ENCODE measurements around the gene SARS2.

The SARS2 gene

DNA sequence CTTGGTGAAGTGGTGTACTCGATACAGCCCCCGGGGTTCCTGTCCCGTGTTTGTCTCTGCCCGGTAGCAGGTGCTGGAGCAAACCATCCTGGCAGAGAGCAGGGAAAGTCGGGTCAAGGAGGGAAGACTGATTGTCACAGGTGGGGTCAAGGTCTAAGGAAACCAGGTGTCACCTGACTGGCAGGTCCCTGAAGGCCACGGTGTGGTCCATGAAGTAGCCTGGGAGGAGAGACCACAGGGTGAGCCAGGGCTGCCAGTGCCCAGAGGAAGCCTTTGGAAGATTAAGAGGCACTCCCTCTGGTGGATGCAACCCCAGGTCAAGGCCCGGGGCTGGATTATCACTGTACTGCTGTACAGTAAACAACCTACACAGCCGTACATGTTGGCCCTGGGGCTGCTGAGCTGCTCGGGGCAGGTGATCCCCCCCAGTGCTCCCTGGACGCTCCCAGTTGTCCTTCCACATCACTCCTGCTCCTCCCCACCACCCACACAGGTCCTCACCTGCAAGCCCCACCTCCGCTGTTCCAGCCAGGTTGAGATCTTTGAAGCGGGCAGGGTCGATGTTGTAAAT is 12.6 kb downstream of the SARS2 start:
- DNase-seq (ENCODE audit: low spot score) = no peak

- no peak for DNase-seq (ENCODE audit: low spot score)
Measured at GRCh38 chr19:38917516-38917915, 13.0 kb downstream of the SARS2 start.

- DNase-seq (ENCODE audit: low spot score) = no peak
Measured at GRCh38 chr19:38915329-38916321, 14.9 kb downstream of the SARS2 start.

- DNase-seq (ENCODE audit: low spot score) = no peak
Measured at GRCh38 chr19:38913958-38914357, 16.6 kb downstream of the SARS2 start.

DNA sequence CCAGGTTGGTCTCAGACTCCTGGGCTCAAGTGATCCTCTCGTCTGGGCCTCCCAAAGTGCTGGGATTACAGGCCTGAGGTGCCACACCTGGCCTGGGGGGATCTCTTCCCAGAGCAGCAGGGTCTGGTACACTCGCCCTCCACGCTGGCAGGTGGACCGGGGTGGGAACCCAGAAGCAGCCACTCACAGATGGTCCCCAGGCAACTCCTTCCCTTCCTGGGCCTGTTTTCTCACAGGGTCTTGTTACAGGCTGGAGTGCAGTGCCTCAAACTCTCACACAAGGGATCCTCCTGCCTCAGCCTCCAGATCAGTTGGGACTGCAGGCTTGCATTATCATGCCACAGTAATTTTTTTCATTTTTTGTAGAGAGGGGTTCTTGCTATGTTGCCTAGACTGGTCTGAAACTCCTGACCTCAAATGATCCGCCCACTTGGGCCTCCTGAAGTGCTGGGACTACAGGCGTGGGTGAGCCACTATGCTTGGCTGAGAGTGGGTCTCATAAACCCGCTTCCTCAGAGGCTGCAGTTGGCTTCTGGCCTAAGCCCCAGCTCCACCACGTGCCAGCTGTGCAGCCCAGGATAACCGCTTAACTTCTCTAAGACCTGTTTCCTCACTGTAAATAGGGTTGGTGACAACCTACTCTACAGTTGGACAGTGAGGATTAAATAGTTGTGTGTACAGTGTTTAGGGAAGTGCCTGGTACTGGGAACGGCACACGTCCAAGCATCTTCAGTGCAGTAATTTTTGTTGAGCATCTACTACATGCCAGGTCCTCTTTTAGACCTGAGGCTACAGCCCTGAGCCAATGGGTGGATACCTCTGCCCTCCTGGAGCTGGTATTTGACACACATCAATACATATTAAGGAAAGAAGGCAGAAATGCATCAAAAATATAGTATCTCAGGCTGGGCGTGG is 17.7 kb downstream of the SARS2 start:
- DNase-seq (ENCODE audit: low spot score) = no peak

GRCh38 chr19:38911388-38912001 is 19.1 kb downstream of the SARS2 start:
- DNase-seq (ENCODE audit: low spot score) = no peak

GRCh38 chr19:38910488-38910887 is 20.1 kb downstream of the SARS2 start:
- no peak for DNase-seq (ENCODE audit: low spot score)

- DNase-seq (ENCODE audit: low spot score) = no peak
Measured at GRCh38 chr19:38908911-38909310, 21.7 kb downstream of the SARS2 start.

DNA sequence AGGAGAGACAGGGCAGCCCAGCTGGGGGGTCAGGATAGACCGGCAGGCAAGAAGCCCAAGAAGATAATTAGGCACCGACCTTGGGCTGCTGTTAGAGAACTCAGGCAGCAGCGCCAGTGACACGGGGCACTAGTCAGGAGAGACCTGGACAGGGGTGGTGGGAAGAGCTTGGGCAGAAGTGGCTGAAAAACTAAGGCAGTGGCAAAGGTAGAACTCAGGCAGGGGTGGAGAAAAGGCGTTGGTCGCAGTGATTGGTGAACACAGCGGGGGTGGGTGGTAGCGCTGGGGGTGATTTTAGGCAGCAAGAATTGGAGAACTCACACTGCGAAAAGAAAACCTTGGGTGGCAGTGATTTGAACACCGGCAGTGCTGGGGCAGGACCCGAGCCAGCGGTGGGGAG is 22.9 kb downstream of the SARS2 start:
- no peak for DNase-seq (ENCODE audit: low spot score)

DNA sequence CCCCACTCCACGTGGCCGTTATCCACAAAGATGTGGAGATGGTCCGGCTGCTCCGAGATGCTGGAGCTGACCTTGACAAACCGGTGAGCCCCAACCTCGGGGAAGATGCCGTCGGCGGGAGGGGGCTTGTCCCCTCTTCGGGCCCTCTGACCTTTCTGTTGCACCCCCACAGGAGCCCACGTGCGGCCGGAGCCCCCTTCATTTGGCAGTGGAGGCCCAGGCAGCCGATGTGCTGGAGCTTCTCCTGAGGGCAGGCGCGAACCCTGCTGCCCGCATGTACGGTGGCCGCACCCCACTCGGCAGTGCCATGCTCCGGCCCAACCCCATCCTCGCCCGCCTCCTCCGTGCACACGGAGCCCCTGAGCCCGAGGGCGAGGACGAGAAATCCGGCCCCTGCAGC is 23.3 kb downstream of the SARS2 start:
- DNase-seq (ENCODE audit: low spot score) = no peak

GRCh38 chr19:38905620-38906019 is 24.9 kb downstream of the SARS2 start:
- DNase-seq (ENCODE audit: low spot score) = no peak

DNA sequence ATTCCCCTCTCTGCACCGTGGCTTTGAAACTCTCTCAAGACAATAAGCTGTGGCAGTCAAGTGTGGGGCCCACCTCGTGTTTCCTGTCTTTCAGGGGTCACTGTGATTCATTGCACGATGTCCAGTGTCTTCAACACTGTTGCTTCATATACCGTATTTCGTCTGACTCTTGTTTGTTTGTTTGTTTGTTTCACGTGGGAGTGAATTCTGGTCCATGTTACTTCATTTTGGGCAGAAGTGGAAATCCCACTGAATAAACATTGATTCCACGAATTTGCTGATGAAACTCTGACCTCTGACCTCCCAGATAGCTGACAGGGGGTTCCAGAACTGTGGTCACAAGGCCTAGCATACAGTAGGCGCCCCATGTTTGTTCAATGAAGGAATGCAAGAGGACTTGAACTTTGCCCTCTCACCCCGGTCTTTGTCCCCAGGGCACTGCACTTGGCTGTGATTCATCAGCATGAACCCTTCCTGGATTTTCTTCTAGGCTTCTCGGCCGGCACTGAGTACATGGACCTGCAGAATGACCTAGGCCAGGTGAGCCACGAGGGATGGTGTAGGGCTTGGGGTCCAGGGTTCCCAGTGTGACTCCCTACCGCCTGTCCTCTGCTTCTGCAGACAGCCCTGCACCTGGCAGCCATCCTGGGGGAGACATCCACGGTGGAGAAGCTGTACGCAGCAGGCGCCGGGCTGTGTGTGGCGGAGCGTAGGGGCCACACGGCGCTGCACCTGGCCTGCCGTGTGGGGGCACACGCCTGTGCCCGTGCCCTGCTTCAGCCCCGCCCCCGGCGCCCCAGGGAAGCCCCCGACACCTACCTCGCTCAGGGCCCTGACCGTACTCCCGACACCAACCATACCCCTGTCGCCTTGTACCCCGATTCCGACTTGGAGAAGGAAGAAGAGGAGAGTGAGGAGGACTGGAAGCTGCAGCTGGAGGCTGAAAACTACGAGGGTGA is 25.7 kb downstream of the SARS2 start:
- no peak for DNase-seq (ENCODE audit: low spot score)

DNA sequence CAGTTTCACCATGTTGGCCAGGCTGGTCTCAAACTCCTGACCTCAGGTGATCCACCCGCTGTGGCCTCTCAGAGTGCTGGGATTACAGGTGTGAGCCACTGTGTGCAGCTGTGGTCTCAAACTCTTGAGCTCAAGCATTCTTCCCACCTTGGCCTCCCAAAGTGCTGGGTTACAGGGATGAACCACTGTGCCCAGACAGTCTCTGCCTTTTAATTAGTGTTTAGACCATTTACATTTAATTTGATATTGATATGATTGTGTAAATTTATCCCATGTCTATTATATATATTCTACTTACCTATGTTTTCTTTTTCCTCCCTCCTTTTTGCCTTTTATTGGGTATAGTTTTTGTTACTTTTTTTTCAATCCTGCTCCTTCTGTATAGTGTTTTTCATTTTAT is 28.9 kb downstream of the SARS2 start:
- DNase-seq (ENCODE audit: low spot score) = no peak

DNA sequence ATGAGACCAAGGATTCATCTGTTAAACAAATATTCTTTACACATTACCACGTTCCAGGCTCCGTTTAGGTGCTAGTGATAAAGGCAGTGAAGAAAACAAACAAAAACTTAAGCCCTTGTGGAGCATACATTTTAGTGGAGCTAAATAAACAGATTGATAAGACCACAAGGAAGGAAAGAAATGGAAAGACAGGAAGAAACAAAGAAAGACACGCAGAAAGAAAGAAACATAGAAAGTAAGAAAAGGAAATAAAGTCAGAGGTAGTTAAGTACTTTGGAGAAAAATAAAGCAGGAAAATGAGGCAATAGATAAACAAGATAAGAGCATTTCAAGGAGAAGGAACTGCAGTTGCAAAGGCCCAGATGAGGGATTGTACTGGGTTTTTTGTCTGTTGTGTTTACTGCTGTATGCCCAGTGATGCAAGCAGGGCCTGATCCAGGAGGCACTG is 29.8 kb downstream of the SARS2 start:
- no peak for DNase-seq (ENCODE audit: low spot score)

- no peak for DNase-seq (ENCODE audit: low spot score)
Measured at GRCh38 chr19:38900202-38900629, 30.3 kb downstream of the SARS2 start.

DNA sequence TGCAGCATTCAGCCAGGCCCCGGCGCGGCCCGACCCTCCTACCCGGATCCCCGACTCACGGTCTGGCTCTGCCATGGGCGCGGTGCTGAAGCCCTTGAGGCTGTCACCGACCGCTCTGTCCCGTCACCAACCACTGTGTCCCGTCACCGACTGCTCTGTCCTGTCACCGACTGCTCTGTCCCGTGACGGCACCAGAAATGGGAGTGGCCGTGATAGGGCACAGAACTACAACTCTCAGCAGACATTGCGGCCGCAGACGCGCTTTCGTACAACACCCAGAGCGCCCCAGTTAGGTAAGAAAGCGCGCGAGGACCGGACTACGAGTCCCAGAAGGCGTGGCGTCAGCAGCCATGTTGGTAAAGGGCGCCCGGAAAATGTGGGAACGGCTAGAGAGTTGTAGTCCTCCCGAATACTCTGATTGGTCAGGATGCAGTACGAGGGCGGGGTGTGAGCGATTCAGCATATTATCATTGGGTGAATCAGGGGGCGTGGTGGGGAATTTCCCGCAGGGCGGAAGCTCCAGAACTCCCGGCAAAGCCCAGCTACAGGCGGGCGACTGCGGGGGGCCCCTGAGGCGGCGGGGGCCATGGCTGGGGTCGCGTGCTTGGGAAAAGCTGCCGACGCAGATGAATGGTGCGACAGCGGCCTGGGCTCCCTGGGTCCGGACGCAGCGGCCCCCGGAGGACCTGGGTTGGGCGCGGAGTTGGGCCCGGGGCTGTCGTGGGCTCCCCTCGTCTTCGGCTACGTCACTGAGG is 30.9 kb downstream of the SARS2 start, which contains the start of the genes NFKBIB and SIRT2:
Gene NFKBIB, plus strand, starts transcription at position 523 of the 755 bp plus-strand sequence. Its CDS starts 64 bp downstream, at position 587.
Gene SIRT2, minus strand, starts transcription at position 172 of the 755 bp plus-strand sequence. Its CDS starts 97 bp downstream, at position 75.
- DNase-seq (ENCODE audit: low spot score) = peak; percentile 100

DNA sequence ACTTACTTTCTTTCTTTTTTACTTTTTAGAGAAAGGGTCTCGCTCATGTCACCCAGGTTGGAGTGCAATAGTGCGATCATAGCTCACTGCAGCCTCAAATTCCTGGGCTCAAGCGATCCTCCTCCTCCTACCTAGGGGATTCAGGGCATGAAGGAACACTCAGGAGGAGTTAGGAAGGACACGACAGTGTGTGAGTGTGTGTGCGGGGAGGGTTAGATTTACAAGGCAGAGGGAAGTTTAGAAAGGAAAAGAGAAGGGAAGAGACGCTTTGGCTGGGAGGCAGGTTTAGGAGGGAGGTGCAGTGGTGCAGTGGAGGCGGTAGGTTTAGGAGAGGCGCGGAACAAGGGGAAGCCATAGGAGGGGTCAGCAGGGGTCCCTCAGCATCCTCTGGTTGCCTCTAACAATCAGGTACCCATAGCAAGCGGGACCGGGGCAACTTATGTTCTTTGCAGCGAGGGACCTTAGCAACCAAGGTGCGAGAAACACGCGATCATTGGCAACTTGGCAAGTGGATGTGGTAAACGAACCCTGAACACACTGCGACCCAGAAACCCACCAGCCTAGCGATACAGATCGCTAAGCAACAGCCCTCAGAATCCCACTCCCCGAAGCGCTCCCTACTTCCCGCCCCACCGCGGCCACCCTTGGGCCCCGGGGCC is 31.6 kb downstream of the SARS2 start:
- no peak for DNase-seq (ENCODE audit: low spot score)

DNA sequence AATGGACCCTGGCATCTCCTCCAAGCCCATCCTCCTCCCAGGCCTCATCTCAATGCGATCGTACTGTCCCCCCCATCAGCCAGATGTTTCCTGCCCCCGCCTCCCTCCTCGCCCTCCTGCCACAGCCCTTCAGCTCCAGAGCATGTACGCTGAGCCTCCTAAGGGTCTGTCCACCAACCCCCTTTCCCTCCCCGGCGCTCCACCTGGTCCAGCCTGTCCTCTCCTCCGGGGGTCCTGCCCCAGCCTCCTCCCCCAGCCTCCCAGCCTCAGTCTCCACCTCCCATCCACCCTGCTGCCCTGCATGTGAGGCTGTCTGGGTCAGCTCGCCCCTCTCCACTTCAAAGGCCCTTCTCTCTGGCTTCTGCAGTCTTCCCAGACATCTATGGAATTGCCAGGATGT is 35.6 kb downstream of the SARS2 start:
- no peak for DNase-seq (ENCODE audit: low spot score)

DNA sequence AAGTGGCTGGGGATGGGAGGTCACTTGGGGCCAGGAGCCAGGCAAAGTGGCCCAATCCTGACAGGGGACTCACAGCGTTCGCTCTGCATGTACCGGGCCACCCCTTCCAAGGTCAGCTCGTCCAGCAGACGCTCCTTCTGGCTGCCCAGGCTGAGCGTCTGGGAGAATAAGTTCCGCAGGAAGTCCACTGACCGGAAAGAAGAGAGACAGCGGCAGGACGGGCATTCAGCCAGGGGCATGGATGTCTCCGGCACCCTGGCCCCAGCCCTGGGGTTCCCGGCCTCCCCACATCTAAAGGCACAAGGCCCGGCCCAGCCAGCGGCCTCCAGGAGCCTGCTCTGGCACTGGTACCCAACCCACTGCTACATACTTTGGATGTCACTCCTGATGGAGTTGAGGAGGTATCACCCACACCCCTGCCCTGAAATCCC is 37.2 kb downstream of the SARS2 start:
- no peak for DNase-seq (ENCODE audit: low spot score)
